SK-N-SH treated with all-trans-retinoic acid at 6 μM for 48 hours (cell line): ENCODE data around the gene EHD1.

Experiments used
- ARNTL ChIP-seq: fragments of 450-650 bp; formaldehyde crosslinking; IDR thresholded peaks from 2 replicates; pipeline ENCODE4 v1.5.0; 2020; ENCODE audit warnings: low read depth, mild to moderate bottlenecking, moderate library complexity, borderline replicate concordance
- CSDC2 ChIP-seq: fragments of 250-450 bp; sonication (Bioruptor Pico); IDR thresholded peaks from 2 replicates; pipeline ENCODE4 v1.5.0; 2020; ENCODE audit warnings: mild to moderate bottlenecking, moderate library complexity
- OSR1 ChIP-seq: fragments of 250-450 bp; sonication (Bioruptor Pico); IDR thresholded peaks from 2 replicates; pipeline ENCODE4 v1.8.0; 2022; ENCODE audit warnings: moderate library complexity, mild to moderate bottlenecking, inconsistent platforms
- PPARA ChIP-seq: fragments of 250-450 bp; sonication (Bioruptor Pico); IDR thresholded peaks from 2 replicates; pipeline ENCODE4 v1.5.0; 2020; ENCODE audit warnings: mild to moderate bottlenecking, borderline replicate concordance
- ZC3H10 ChIP-seq: fragments of 250-450 bp; sonication (Bioruptor Pico); IDR thresholded peaks from 2 replicates; pipeline ENCODE4 v1.5.1; 2021; ENCODE audit warnings: mild to moderate bottlenecking, moderate library complexity
- ZFP3 ChIP-seq: fragments of 250-450 bp; sonication (Bioruptor Pico); IDR thresholded peaks from 2 replicates; pipeline ENCODE4 v1.5.0; 2020; ENCODE audit warnings: mild to moderate bottlenecking, moderate library complexity
- ZFP30 ChIP-seq: fragments of 450-650 bp; formaldehyde crosslinking; IDR thresholded peaks from 2 replicates; pipeline ENCODE4 v1.5.0; 2022; ENCODE audit warnings: mild to moderate bottlenecking, moderate library complexity
- ZNF70 ChIP-seq: fragments of 450-650 bp; formaldehyde crosslinking; IDR thresholded peaks from 2 replicates; pipeline ENCODE4 v1.5.0; 2020; ENCODE audit warnings: mild to moderate bottlenecking, moderate library complexity
- TF ChIP-seq, protein P1 (sequence below): fragments of 250-450 bp; sonication (Bioruptor Pico); IDR thresholded peaks from 2 replicates; pipeline ENCODE4 v1.5.1; 2020; ENCODE audit warnings: low read depth, mild to moderate bottlenecking, moderate library complexity
- TF ChIP-seq, protein P2 (sequence below): fragments of 250-450 bp; sonication (Bioruptor Pico); IDR thresholded peaks from 2 replicates; pipeline ENCODE4 v1.8.0; 2020; ENCODE audit warnings: mild to moderate bottlenecking, moderate library complexity, borderline replicate concordance
- TF ChIP-seq, protein P3 (sequence below): fragments of 250-450 bp; sonication (Bioruptor Pico); IDR thresholded peaks from 2 replicates; pipeline ENCODE4 v1.8.0; 2021; ENCODE audit warnings: low read depth, mild to moderate bottlenecking, moderate library complexity, borderline replicate concordance
- TF ChIP-seq, protein P4 (sequence below): fragments of 250-450 bp; sonication (Bioruptor Pico); IDR thresholded peaks from 2 replicates; pipeline ENCODE4 v1.5.1; 2021; ENCODE audit warnings: mild to moderate bottlenecking, moderate library complexity

DNA sequence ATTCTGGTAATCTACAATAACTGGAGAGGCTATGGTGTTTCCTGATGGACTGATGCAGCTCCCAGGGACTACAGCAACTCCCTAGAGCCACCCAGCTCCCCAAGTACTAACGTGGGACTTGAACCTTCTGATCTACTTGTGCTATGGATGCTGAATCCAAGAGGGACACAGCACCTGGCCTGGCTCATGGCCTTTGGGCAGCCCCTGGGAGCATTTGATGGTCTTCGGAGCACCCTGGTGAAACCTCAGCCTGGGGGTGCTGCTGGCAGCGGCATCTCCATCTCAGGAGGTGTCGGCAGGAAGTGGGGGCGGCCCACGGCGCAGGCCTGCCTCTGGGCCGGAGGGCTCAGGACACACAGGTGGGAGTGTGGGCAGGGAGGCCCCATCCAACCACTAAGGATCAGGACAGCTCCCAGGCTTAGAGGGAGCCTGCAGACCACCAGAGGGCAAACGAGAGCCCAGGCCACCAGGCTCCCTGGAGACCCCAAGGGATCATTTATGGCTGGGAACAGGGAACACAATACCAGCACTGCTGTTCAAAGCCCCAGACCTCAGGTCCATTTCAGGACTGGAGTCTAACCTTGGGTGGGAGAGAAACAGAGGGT, 8.7 kb downstream of the EHD1 start:
- TF ChIP-seq ZC3H10 (CRISPR knock-in tag) (no peak), ZFP30 (CRISPR knock-in tag) (no peak), ZNF70 (CRISPR knock-in tag) (no peak), OSR1 (no peak), CSDC2 (CRISPR knock-in tag) (no peak), ARNTL (CRISPR knock-in tag) (no peak), PPARA (CRISPR knock-in tag) (no peak), ZFP3 (CRISPR knock-in tag) (no peak)
- TF ChIP-seq, protein P1, sequence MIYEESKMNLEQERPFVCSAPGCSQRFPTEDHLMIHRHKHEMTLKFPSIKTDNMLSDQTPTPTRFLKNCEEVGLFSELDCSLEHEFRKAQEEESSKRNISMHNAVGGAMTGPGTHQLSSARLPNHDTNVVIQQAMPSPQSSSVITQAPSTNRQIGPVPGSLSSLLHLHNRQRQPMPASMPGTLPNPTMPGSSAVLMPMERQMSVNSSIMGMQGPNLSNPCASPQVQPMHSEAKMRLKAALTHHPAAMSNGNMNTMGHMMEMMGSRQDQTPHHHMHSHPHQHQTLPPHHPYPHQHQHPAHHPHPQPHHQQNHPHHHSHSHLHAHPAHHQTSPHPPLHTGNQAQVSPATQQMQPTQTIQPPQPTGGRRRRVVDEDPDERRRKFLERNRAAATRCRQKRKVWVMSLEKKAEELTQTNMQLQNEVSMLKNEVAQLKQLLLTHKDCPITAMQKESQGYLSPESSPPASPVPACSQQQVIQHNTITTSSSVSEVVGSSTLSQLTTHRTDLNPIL (CRISPR knock-in tag) = no peak
- TF ChIP-seq, protein P2, sequence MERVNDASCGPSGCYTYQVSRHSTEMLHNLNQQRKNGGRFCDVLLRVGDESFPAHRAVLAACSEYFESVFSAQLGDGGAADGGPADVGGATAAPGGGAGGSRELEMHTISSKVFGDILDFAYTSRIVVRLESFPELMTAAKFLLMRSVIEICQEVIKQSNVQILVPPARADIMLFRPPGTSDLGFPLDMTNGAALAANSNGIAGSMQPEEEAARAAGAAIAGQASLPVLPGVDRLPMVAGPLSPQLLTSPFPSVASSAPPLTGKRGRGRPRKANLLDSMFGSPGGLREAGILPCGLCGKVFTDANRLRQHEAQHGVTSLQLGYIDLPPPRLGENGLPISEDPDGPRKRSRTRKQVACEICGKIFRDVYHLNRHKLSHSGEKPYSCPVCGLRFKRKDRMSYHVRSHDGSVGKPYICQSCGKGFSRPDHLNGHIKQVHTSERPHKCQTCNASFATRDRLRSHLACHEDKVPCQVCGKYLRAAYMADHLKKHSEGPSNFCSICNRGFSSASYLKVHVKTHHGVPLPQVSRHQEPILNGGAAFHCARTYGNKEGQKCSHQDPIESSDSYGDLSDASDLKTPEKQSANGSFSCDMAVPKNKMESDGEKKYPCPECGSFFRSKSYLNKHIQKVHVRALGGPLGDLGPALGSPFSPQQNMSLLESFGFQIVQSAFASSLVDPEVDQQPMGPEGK (CRISPR knock-in tag) = no peak
- TF ChIP-seq, protein P3, sequence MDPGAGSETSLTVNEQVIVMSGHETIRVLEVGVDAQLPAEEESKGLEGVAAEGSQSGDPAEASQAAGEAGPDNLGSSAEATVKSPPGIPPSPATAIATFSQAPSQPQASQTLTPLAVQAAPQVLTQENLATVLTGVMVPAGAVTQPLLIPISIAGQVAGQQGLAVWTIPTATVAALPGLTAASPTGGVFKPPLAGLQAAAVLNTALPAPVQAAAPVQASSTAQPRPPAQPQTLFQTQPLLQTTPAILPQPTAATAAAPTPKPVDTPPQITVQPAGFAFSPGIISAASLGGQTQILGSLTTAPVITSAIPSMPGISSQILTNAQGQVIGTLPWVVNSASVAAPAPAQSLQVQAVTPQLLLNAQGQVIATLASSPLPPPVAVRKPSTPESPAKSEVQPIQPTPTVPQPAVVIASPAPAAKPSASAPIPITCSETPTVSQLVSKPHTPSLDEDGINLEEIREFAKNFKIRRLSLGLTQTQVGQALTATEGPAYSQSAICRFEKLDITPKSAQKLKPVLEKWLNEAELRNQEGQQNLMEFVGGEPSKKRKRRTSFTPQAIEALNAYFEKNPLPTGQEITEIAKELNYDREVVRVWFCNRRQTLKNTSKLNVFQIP (CRISPR knock-in tag) = no peak
- TF ChIP-seq, protein P4, sequence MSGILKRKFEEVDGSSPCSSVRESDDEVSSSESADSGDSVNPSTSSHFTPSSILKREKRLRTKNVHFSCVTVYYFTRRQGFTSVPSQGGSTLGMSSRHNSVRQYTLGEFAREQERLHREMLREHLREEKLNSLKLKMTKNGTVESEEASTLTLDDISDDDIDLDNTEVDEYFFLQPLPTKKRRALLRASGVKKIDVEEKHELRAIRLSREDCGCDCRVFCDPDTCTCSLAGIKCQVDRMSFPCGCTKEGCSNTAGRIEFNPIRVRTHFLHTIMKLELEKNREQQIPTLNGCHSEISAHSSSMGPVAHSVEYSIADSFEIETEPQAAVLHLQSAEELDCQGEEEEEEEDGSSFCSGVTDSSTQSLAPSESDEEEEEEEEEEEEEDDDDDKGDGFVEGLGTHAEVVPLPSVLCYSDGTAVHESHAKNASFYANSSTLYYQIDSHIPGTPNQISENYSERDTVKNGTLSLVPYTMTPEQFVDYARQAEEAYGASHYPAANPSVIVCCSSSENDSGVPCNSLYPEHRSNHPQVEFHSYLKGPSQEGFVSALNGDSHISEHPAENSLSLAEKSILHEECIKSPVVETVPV (CRISPR knock-in tag) = no peak
